HepG2 (cell line): Measurements from ENCODE around the gene PLK3. TPM values are rescaled to one million over a fixed set of nuclear protein-coding genes. Genes with fewer than 3 reads are reported as not detected.
A peak's percentile ranks its signal among the peaks of the same experiment; 100 is the strongest.
"Not testable (repeated sequence)": the region's sequence is repeated elsewhere in the genome, so short reads cannot be mapped to it uniquely, and the experiment has no call there.

Source experiments
- ATAC-seq: fragments of 200-7000 bp; cut with Tn5 transposase; 3 replicates; pipeline ENCODE4 v1.9.1; 2020; ENCODE audit warnings: mild to moderate bottlenecking, moderate library complexity
- BruUV-seq: library from RNA; stranded (reverse); fragments of 400-500 nt; replicated peaks from 2 replicates; lab custom pipeline; 2021; lab: Mats Ljungman, UMichigan
- CTCF ChIA-PET: fragments of 300-600 bp; formaldehyde crosslinking; extraction: SDS; loops from one replicate; lab custom pipeline; 2021; ENCODE audit warnings: low total read pairs, inconsistent platforms, low intra/inter-chr PET ratio; lab: Yijun Ruan, JAX
- POLR2A ChIA-PET: fragments of 350-600 bp; sonication (Branson Sonifier 250); formaldehyde crosslinking; loops from one replicate; lab custom pipeline; 2020; ENCODE audit warnings: antibody characterized with exemption, inconsistent platforms; lab: Yijun Ruan, JAX
- DNase-seq: peaks from one replicate; pipeline ENCODE4 v3.0.0-alpha.2; 2015; ENCODE audit warnings: low spot score
- FAIRE-seq: peaks from 3 replicates; lab custom pipeline; 2011; peaks lifted over from hg19 to GRCh38; lab: Jason Lieb, UNC
- H2AFZ ChIP-seq: one replicate; pipeline ENCODE4 v1.6.1; 2011; ENCODE audit warnings: low read length, inconsistent platforms
- H3K27ac ChIP-seq: fragments of 300-600 bp; 3 replicates; pipeline ENCODE4 v1.8.0; 2011; ENCODE audit warnings: mixed run types, mild to moderate bottlenecking, mixed read lengths, low read length, inconsistent platforms; ENCODE audit not compliant: insufficient read depth; ENCODE audit errors: extremely low read length
- H3K27me3 ChIP-seq, 2 experiments: fragments of 200-600 bp in 1 of 2; 2 replicates in 1 of 2; 3 replicates in 1 of 2; pipeline versions ENCODE4 v1.6.0 to v1.8.0; 2011; ENCODE audit warnings: low read length in 2 of 2, mild to moderate bottlenecking in 2 of 2, moderate library complexity in 2 of 2, inconsistent platforms in 1 of 2; ENCODE audit not compliant: insufficient read depth in 2 of 2, control insufficient read depth in 1 of 2
- H3K36me3 ChIP-seq, 2 experiments: fragments of 200-600 bp in 1 of 2; replicated peaks in 1 of 2; 2 replicates in 1 of 2; 3 replicates in 1 of 2; pipeline versions ENCODE4 v1.5.1 to v1.8.0; 2011; ENCODE audit warnings: low read length in 2 of 2, inconsistent platforms in 1 of 2; ENCODE audit not compliant: insufficient read depth in 2 of 2, control insufficient read depth in 1 of 2
- H3K4me1 ChIP-seq: 2 replicates; pipeline ENCODE4 v1.5.1; 2012; ENCODE audit warnings: low read length, inconsistent platforms; ENCODE audit not compliant: insufficient read depth
- H3K4me2 ChIP-seq: 2 replicates; pipeline ENCODE4 v1.6.0; 2011; ENCODE audit warnings: low read depth, low read length, inconsistent platforms
- H3K4me3 ChIP-seq, 3 experiments: fragments of 200-600 bp in 1 of 3; sonication (generic), shearing (Covaris generic) in 1 of 3; replicated peaks in 1 of 3; 2 replicates each; pipeline ENCODE4 v1.5.1; 2011 to 2016; ENCODE audit warnings: low read length in 3 of 3, inconsistent platforms in 2 of 3, low read depth in 2 of 3, mild to moderate bottlenecking in 2 of 3, control low read depth in 1 of 3, mixed read lengths in 1 of 3; ENCODE audit not compliant: insufficient read depth in 1 of 3
- H3K79me2 ChIP-seq: one replicate; pipeline ENCODE4 v1.6.1; 2011; ENCODE audit warnings: low read length, inconsistent platforms; ENCODE audit not compliant: insufficient read depth
- H3K9ac ChIP-seq: 2 replicates; pipeline ENCODE4 v1.6.0; 2011; ENCODE audit warnings: mild to moderate bottlenecking, low read depth, low read length, inconsistent platforms; ENCODE audit not compliant: insufficient read depth
- H3K9me3 ChIP-seq: 2 replicates; pipeline ENCODE4 v1.5.1; 2012; ENCODE audit warnings: mild to moderate bottlenecking, low read length
- H4K20me1 ChIP-seq: 2 replicates; pipeline ENCODE4 v1.6.0; 2011; ENCODE audit warnings: inconsistent platforms, mild to moderate bottlenecking, low read length, moderate library complexity; ENCODE audit not compliant: insufficient read depth
- EEA1 ChIP-seq: sonication (generic); formaldehyde crosslinking; IDR thresholded peaks from 2 replicates; pipeline ENCODE4 v1.5.1; 2020; ENCODE audit warnings: mild to moderate bottlenecking, missing genetic modification reagents, borderline replicate concordance
- FOXP1 ChIP-seq, 2 experiments: fragments of 450-650 bp in 1 of 2; IDR thresholded peaks; 2 replicates each; pipeline ENCODE4 v1.6.1; 2017 to 2018; ENCODE audit warnings: antibody characterized with exemption in 1 of 2
- MAFF ChIP-seq: IDR thresholded peaks from 2 replicates; pipeline ENCODE4 v1.6.1; 2011; ENCODE audit warnings: low read depth, low read length, improper control_type of control experiment
- MYC ChIP-seq: sonication (generic); formaldehyde crosslinking; IDR thresholded peaks from 2 replicates; pipeline ENCODE4 v1.9.0; 2021; ENCODE audit warnings: missing genetic modification reagents, borderline replicate concordance
- SIN3B ChIP-seq: fragments of 150-350 bp; IDR thresholded peaks from 2 replicates; pipeline ENCODE4 v1.6.1; 2014; ENCODE audit warnings: low read length
- ZNF503 ChIP-seq: sonication (generic); formaldehyde crosslinking; IDR thresholded peaks from 2 replicates; pipeline ENCODE4 v1.4.0; 2020; ENCODE audit warnings: missing genetic modification reagents
- ZNF678 ChIP-seq: sonication (generic); formaldehyde crosslinking; IDR thresholded peaks from 2 replicates; pipeline ENCODE4 v1.4.0; 2020; ENCODE audit warnings: mild to moderate bottlenecking, missing genetic modification reagents
- ZNF770 ChIP-seq: sonication (generic); formaldehyde crosslinking; IDR thresholded peaks from 2 replicates; pipeline ENCODE4 v1.5.0; 2020; ENCODE audit warnings: mild to moderate bottlenecking, missing genetic modification reagents
- WGBS: methylation state at CpG from one replicate; pipeline ENCODE4 v1.1.6; 2017; ENCODE audit warnings: low lambda C conversion rate; 5-methylcytosine and 5-hydroxymethylcytosine counted together
- in situ Hi-C: cut with HindIII; loops from 2 replicates; pipeline ENCODE4 v1.10.0; 2017; ENCODE audit warnings: low pct_unique_long_range_greater_than_20kb; ENCODE audit not compliant: extremely low pct_ligation_motif_present
- intact Hi-C: fragments of 100-400 bp; cut with micrococcal nuclease; formaldehyde crosslinking; loops from one replicate; pipeline ENCODE4 v1.10.0; 2022; ENCODE audit not compliant: unreplicated experiment
- polyA plus RNA-seq, 8 experiments: library from polyadenylated mRNA; depleted of rRNA in 3 of 8; stranded (reverse) in 7 of 8; unstranded in 1 of 8; fragments of >200 nt; fragmentation: Illumina TruSeq in 4 of 8; extraction: Trizol in 4 of 8; gene quantifications; 2 replicates each; pipeline versions ENCODE4 v1.2.1 to v1.2.3, GENCODE V29; 2011 to 2016; ENCODE audit warnings: low read depth in 4 of 8, missing spikeins in 1 of 8, mixed read lengths in 1 of 8; ENCODE audit not compliant: insufficient read depth in 1 of 8
- total RNA-seq, 5 experiments: library from RNA; depleted of rRNA; stranded (reverse); fragments of >200 nt; fragmentation: Illumina TruSeq; extraction: Trizol; gene quantifications; 2 replicates each; pipeline ENCODE4 v1.2.3, GENCODE V29; 2016; ENCODE audit warnings: low read depth in 1 of 5

Gene PLK3
- total and polyA plus RNA-seq, 2 of the 13 experiments (the other 11 are each of a cell fraction or from before 2014, with no cell fraction given) = 9.8 to 16.9 TPM

- H3K36me3 ChIP-seq = no peaks in the 10 kb centered on the region
- H3K9ac ChIP-seq = no peak overlapping the region
- no peaks in the 10 kb centered on the region for H3K79me2 ChIP-seq
- H3K4me2 ChIP-seq = no peak overlapping the region
- BruUV-seq = no TSS peak
- peaks cover 0 to 9% of the 10 kb centered on the region in 2 experiments; a peak in 2 of 5 replicates for H3K27me3 ChIP-seq
- H3K27ac ChIP-seq = no peak overlapping the region
- intact Hi-C loops = loop anchor here (2.0 kb wide), 2 partner anchors 16 to 34 kb away; partner anchors contain the start of gene BTBD19
- ChIA-PET CTCF (interaction anchor here (0.6 to 2.2 kb wide), 2 partner anchors 38 to 43 kb away, joined by 3 to 8 read pairs; no protein-coding TSS in a partner anchor), POLR2A (interaction anchor here (0.6 to 2.8 kb wide), 8 partner anchors 8 to 219 kb away, joined by 4 to 23 read pairs (median 6); partner anchors contain the start of genes BTBD19, DYNLT4, HECTD3 and RPS8)
- FAIRE-seq (no peak), DNase-seq (no peak), ATAC-seq (peak; percentile 6; the same call in 1 of the 3 replicates)
- in situ Hi-C loops = loop anchor here (5.0 kb wide), 1 partner anchor 34 kb away; no protein-coding TSS in a partner anchor
- H3K4me3 ChIP-seq = no peak overlapping the region
- TF ChIP-seq ZNF503 (CRISPR knock-in tag) (no peak), ZNF770 (CRISPR knock-in tag) (peak; percentile 45; the same call in 1 of the 2 replicates), SIN3B (no peak), MAFF (no peak), EEA1 (no peak), ZNF678 (CRISPR knock-in tag) (no peak), MYC (CRISPR knock-in tag) (0 out of 2 replicates have a peak, but pooled peaks have one; percentile 0), FOXP1 (IDR thresholded peaks at IDR 0.05) (0 out of 2 replicates have a peak, but pooled peaks have one; percentile 7), FOXP1 (CRISPR knock-in tag; IDR thresholded peaks at IDR 0.05) (no peak)
- peaks cover 32% of the 10 kb centered on the region for H3K4me1 ChIP-seq
- WGBS = 46% methylated on average over 7 of the region's 9 CpGs
- H3K9me3 ChIP-seq = no peaks in the 10 kb centered on the region
- H2AFZ ChIP-seq = no peak overlapping the region
- no peaks in the 10 kb centered on the region for H4K20me1 ChIP-seq
Observed at GRCh38 chr1:44792736-44793502, 7.3 kb upstream of the PLK3 start.

GRCh38 chr1:44797886-44798285 lies 2.3 kb upstream of the PLK3 start:
- H4K20me1 ChIP-seq, in situ Hi-C loops, DNase-seq, FAIRE-seq, H3K27me3 ChIP-seq, CTCF ChIA-PET, H3K4me3 ChIP-seq, H3K27ac ChIP-seq, H3K9ac ChIP-seq, H2AFZ ChIP-seq, BruUV-seq, H3K4me2 ChIP-seq, H3K36me3 ChIP-seq, H3K9me3 ChIP-seq, ATAC-seq, intact Hi-C loops: not testable (repeated sequence)
- Histone ChIP-seq H3K79me2 (peaks cover 17% of the 10 kb centered on the region), H3K4me1 (peaks cover 51% of the 10 kb centered on the region)
- POLR2A ChIA-PET = interaction anchor here (1.5 to 6.7 kb wide), 3 partner anchors 11 to 23 kb away, joined by 4 to 237 read pairs (median 168); partner anchors contain the start of genes BTBD19, DYNLT4 and RPS8
- 58% methylated on average over 8 of the region's 8 CpGs for WGBS
